ENCODE data around the gene FBXL4. TPM values are rescaled to one million over a fixed set of nuclear protein-coding genes. Genes with fewer than 3 reads are reported as not detected.

The FBXL4 gene
- total RNA-seq, 6 donors from 2014 or later = 6.3 to 25.9 (median 14.4) TPM

GRCh38 chr6:98828211-98828788 lies 119.4 kb downstream of the FBXL4 start:
- no peaks in the 10 kb centered on the region for H3K9me3 ChIP-seq
- DNase-seq (no peak), ATAC-seq (ENCODE audit: low FRiP score in 2 of 2) (no peak)
- peaks cover 0 to 84% (median 35%) of the 10 kb centered on the region in 4 donors for H3K27me3 ChIP-seq
- H3K27ac ChIP-seq = no peak overlapping the region
- H3K4me1 ChIP-seq = peaks cover 35 to 59% (median 43%) of the 10 kb centered on the region in 4 donors
- 7 to 16% methylated on average over 12 of the region's 12 CpGs for WGBS, 2 donors
- no peak for TF ChIP-seq EP300 (IDR thresholded peaks at IDR 0.05)
- no peak for TF ChIP-seq POLR2A (IDR thresholded peaks at IDR 0.05)
- TF ChIP-seq POLR2AphosphoS5 (IDR thresholded peaks at IDR 0.05) = no peak
- TF ChIP-seq CTCF (IDR thresholded peaks at IDR 0.05) = no peak
- H3K36me3 ChIP-seq = no peaks in the 10 kb centered on the region
- H3K4me3 ChIP-seq = no peak overlapping the region

GRCh38 chr6:98827295-98828159 lies 120.2 kb downstream of the FBXL4 start:
- no peaks in the 10 kb centered on the region for H3K9me3 ChIP-seq
- H3K27ac ChIP-seq = no peak overlapping the region
- H3K36me3 ChIP-seq = no peaks in the 10 kb centered on the region
- no peak for ATAC-seq (ENCODE audit: low FRiP score in 2 of 2)
- TF ChIP-seq POLR2AphosphoS5 (IDR thresholded peaks at IDR 0.05) (no peak), CTCF (IDR thresholded peaks at IDR 0.05) (no peak), POLR2A (IDR thresholded peaks at IDR 0.05) (no peak), EP300 (IDR thresholded peaks at IDR 0.05) (no peak)
- H3K4me3 ChIP-seq = no peak overlapping the region
- peaks cover 0 to 76% (median 31%) of the 10 kb centered on the region in 4 donors for H3K27me3 ChIP-seq
- H3K4me1 ChIP-seq = peaks cover 27 to 51% (median 35%) of the 10 kb centered on the region in 4 donors
- peak in 1 of 2 donors; percentile 62 for DNase-seq
- 6 to 8% methylated on average over 42 to 44 of the region's 44 CpGs for WGBS, 2 donors

GRCh38 chr6:98825600-98826230 lies 122.0 kb downstream of the FBXL4 start:
- DNase-seq (no peak), ATAC-seq (ENCODE audit: low FRiP score in 2 of 2) (no peak)
- H3K36me3 ChIP-seq = no peaks in the 10 kb centered on the region
- TF ChIP-seq POLR2AphosphoS5 (IDR thresholded peaks at IDR 0.05) (no peak), POLR2A (IDR thresholded peaks at IDR 0.05) (no peak), EP300 (IDR thresholded peaks at IDR 0.05) (no peak), CTCF (IDR thresholded peaks at IDR 0.05) (no peak)
- 4 to 8% methylated on average over 17 to 19 of the region's 19 CpGs for WGBS, 2 donors
- peaks cover 15 to 35% (median 21%) of the 10 kb centered on the region in 4 donors for H3K4me1 ChIP-seq
- no peaks in the 10 kb centered on the region for H3K9me3 ChIP-seq
- H3K4me3 ChIP-seq = no peak overlapping the region
- no peak overlapping the region for H3K27ac ChIP-seq
- H3K27me3 ChIP-seq = peaks cover 0 to 61% (median 23%) of the 10 kb centered on the region in 4 donors

DNA sequence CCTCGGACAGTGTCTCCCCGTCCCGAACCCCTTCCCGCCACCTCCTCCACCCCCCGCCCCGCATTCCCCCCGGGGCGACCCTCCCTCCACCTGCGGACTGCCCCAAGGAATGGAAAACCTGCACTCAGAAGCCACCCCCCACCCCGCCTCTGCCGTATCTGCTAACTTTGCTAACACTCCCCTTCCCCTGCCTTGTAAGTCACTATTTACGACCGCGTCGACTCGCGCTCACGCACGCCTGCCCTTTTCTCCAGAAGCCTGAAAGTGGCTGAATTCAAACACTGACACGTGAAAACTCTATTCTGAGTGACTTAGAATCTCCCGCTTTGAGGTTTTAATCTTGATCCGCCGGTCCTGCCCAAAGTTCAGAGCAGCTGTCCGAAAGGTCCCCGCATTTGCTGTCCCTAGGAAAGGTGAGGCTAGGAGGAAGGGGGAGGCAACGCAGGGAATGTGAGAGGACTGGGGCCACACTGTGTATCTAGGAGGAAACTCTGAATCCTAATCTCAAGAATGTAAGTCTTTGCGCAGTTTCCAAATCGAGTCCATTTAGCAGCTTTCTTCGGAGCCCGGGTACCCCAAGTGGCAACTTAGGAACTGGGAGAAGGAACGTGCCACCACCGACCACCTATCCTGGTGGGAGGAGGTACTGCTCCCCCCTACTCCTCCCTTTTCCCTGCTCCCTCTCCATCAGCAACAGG lies 122.7 kb downstream of the FBXL4 start:
- H3K4me3 ChIP-seq = no peak overlapping the region
- no peaks in the 10 kb centered on the region for H3K36me3 ChIP-seq
- peaks cover 15 to 35% (median 21%) of the 10 kb centered on the region in 4 donors for H3K4me1 ChIP-seq
- no peak for DNase-seq
- H3K27me3 ChIP-seq = peaks cover 0 to 57% (median 23%) of the 10 kb centered on the region in 4 donors
- TF ChIP-seq POLR2AphosphoS5 (IDR thresholded peaks at IDR 0.05) (no peak), CTCF (IDR thresholded peaks at IDR 0.05) (no peak), POLR2A (IDR thresholded peaks at IDR 0.05) (no peak), EP300 (IDR thresholded peaks at IDR 0.05) (no peak)
- no peak overlapping the region for H3K27ac ChIP-seq
- ATAC-seq (ENCODE audit: low FRiP score in 2 of 2) = no peak
- no peaks in the 10 kb centered on the region for H3K9me3 ChIP-seq
- 5 to 11% methylated on average over 15 to 31 of the region's 32 CpGs for whole genome bisulfite sequencing, 2 donors
